HEK293 (cell line): Measurements from ENCODE around the gene CDKN3.
"Not testable (repeated sequence)": the region's sequence is repeated elsewhere in the genome, so short reads cannot be mapped to it uniquely, and the experiment has no call there.

Experiments used
- ATF2 ChIP-seq: fragments of 450-650 bp; formaldehyde crosslinking; IDR thresholded peaks from 2 replicates; pipeline ENCODE4 v1.5.1; 2016; ENCODE audit warnings: missing biosample characterization, missing genetic modification characterization, low read depth
- ZNF423 ChIP-seq: fragments of 450-650 bp; formaldehyde crosslinking; IDR thresholded peaks from 2 replicates; pipeline ENCODE4 v1.5.1; 2016; ENCODE audit warnings: missing biosample characterization, missing genetic modification characterization
- ZNF426 ChIP-seq: fragments of 450-650 bp; formaldehyde crosslinking; IDR thresholded peaks from 2 replicates; pipeline ENCODE4 v1.5.1; 2017; ENCODE audit warnings: missing biosample characterization, missing genetic modification characterization, mild to moderate bottlenecking, inconsistent platforms, moderate library complexity

DNA sequence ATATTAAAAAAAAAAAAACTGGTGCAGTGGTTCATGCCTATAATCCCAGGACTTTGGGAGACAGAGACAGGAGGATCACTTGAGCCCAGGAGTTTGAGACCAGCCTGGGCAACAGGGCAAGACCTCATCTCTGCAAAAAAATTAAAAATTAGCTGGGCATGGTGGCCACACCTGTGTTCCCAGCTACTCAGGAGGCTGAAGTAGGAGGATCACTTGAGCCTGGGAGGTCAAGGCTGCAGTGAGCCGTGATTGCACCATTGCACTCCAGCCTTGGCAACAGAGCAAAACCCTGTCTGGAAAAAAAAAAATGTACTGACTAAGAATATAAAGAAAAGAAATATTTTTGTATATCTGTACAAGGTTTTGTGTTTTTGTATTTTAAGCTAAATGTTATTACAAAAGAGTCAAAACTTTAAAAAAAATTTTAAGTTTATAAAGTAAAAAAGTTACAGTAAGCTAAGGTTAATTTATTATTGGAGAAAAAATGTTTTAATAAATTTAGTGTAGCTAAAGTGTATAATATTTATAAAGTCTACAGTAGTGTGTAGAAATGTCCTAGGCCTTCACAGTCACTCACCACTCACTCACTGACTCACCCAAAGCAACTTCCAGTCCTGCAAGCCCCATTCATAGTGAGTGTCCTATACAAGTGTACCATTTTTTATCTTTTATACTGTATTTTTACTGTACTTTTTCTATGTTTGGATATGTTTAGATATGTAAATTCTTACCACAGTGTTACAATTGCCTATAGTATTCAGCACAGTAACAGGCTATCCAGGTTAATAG, 60.2 kb downstream of the CDKN3 start:
- not testable (repeated sequence) for TF ChIP-seq ATF2; ZNF426 (tag by site-specific recombination); ZNF423 (tag by site-specific recombination)
